ENCODE measurements around the gene ROR2. TPM values are rescaled to one million over a fixed set of nuclear protein-coding genes. Genes with fewer than 3 reads are reported as not detected.

ROR2 gene
- total and polyA plus RNA-seq, 2 donors = 4.5 to 7.1 TPM

DNA sequence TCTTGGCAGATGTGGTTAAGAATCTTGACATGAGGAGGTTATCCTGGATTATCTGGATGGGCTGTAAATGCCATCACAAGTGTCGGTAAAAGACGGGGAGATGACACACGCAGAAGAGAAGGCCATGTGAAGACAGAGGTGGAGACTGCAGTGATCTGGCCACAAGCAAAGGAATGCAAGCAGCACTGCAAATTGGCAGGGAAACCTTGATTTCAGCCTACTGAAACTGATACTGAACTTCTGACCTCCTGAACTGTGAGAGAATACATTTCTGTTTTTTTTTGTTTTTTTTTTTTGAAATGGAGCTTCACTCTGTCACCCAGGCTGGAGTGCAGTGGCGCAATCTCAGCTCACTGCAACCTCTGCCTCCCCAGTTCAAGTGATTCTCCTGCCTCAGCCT lies 433.9 kb downstream of the ROR2 start:
- WGBS = 94% methylated on average over 4 of the region's 4 CpGs
- H3K27ac ChIP-seq (ENCODE audit: low read depth in 1 of 2, low read length in 1 of 2) = no peak overlapping the region
- H3K9me3 ChIP-seq (ENCODE audit: control insufficient read depth in 2 of 2, insufficient read depth in 1 of 2, low read length in 1 of 2) = peaks cover 0 to 1% of the 10 kb centered on the region in 2 donors
- no peaks in the 10 kb centered on the region for H3K27me3 ChIP-seq (ENCODE audit: control insufficient read depth in 2 of 2, insufficient read depth in 1 of 2, low read length in 1 of 2)
- DNase-seq (ENCODE audit: low read depth in 6 of 9, low spot score in 9 of 9) = no peak
- H3K4me3 ChIP-seq (ENCODE audit: low read length in 2 of 2) = no peak overlapping the region
- no peaks in the 10 kb centered on the region for H3K36me3 ChIP-seq (ENCODE audit: control insufficient read depth in 2 of 2, insufficient read depth in 2 of 2, low read length in 1 of 2)
- H3K4me1 ChIP-seq (ENCODE audit: control insufficient read depth in 2 of 2, insufficient read depth in 2 of 2, low read length in 2 of 2) = no peaks in the 10 kb centered on the region

DNA sequence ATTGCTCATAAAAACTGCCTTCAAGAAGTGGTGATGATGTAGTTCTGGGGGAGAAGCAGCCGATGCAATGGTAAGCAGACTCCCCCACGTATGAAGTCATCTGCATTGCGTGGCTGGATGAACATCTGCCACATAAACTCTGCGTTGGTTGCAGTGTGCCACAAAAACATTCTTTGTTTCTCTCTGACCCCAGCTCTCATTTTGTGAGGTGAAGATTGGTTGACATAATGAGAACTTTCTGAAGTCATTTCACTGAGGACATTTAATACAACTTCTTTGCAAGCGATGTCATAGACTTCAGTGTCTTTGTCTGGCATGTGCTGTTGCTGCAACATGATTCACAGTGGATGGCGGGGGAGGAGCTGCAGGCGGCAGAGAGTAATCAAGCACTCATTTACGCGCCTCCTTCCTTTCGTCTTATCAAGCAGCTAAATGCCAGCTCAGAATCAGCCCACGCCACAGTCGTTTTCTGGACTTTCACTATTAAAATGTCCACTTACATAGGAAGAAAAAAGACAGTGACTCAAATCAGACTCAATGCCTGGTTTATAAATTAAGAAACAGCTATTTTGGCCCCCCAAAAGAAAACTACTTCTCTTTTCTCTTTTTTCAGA lies 434.8 kb downstream of the ROR2 start:
- H3K4me1 ChIP-seq (ENCODE audit: control insufficient read depth in 2 of 2, insufficient read depth in 2 of 2, low read length in 2 of 2) = no peaks in the 10 kb centered on the region
- 89% methylated on average over 12 of the region's 12 CpGs for WGBS
- H3K36me3 ChIP-seq (ENCODE audit: control insufficient read depth in 2 of 2, insufficient read depth in 2 of 2, low read length in 1 of 2) = no peaks in the 10 kb centered on the region
- no peak overlapping the region for H3K4me3 ChIP-seq (ENCODE audit: low read length in 2 of 2)
- no peak overlapping the region for H3K27ac ChIP-seq (ENCODE audit: low read depth in 1 of 2, low read length in 1 of 2)
- no peaks in the 10 kb centered on the region for H3K27me3 ChIP-seq (ENCODE audit: control insufficient read depth in 2 of 2, insufficient read depth in 1 of 2, low read length in 1 of 2)
- DNase-seq (ENCODE audit: low read depth in 6 of 9, low spot score in 9 of 9) = no peak
- H3K9me3 ChIP-seq (ENCODE audit: control insufficient read depth in 2 of 2, insufficient read depth in 1 of 2, low read length in 1 of 2) = peaks cover 0 to 1% of the 10 kb centered on the region in 2 donors

Other genes with a start within 250 kb of the ROR2 start
- gene SPTLC1, start 165.2 kb upstream of the ROR2 start, total RNA-seq = 49.4 TPM
- gene SPTLC1, start 165.2 kb upstream of the ROR2 start, polyA plus RNA-seq = 44.3 TPM